K562 (cell line): Measurements from ENCODE around the gene TLX2. TPM values are rescaled to one million over a fixed set of nuclear protein-coding genes. Genes with fewer than 3 reads are reported as not detected.

Experiments
- ATAC-seq: fragments of 200-7000 bp; cut with Tn5 transposase; 3 replicates; pipeline ENCODE4 v1.9.1; 2020; ENCODE audit warnings: moderate library complexity
- BruUV-seq: library from RNA; stranded (reverse); fragments of 400-500 nt; replicated peaks from 2 replicates; lab custom pipeline; 2021; lab: Mats Ljungman, UMichigan
- CTCF ChIA-PET: fragments of 300-600 bp; formaldehyde crosslinking; extraction: SDS; loops from one replicate; lab custom pipeline; 2021; ENCODE audit warnings: low intra/inter-chr PET ratio; lab: Yijun Ruan, JAX
- POLR2A ChIA-PET: fragments of 300-600, 350-650 bp; sonication (Branson Sonifier 250); formaldehyde crosslinking; extraction: SDS; loops from one replicate; lab custom pipeline; 2021; ENCODE audit warnings: antibody characterized with exemption, inconsistent platforms; lab: Yijun Ruan, JAX
- DNase-seq, 4 experiments: peaks; one replicate each; pipeline versions ENCODE4 v3.0.0 to v3.0.0-alpha.2; 2011 to 2018; ENCODE audit warnings: low spot score in 3 of 4, mixed read lengths in 3 of 4; ENCODE audit errors: extremely low read depth in 1 of 4
- FAIRE-seq: peaks from 2 replicates; lab custom pipeline; 2011; peaks lifted over from hg19 to GRCh38; lab: Jason Lieb, UNC
- H2AFZ ChIP-seq: 2 replicates; pipeline ENCODE4 v1.6.0; 2011; ENCODE audit warnings: low read depth, low read length, control low read depth, inconsistent platforms
- H3K27ac ChIP-seq: fragments of 200-600 bp; 3 replicates; pipeline ENCODE4 v1.8.0; 2011; ENCODE audit warnings: low read depth, mild to moderate bottlenecking, control low read depth, inconsistent platforms, low read length, moderate library complexity, mixed read lengths; ENCODE audit errors: extremely low read depth
- H3K27me3 ChIP-seq, 2 experiments: fragments of 300-600 bp in 1 of 2; 2 replicates in 1 of 2; 3 replicates in 1 of 2; pipeline versions ENCODE4 v1.6.0 to v1.8.0; 2011; ENCODE audit warnings: inconsistent platforms in 2 of 2, low read length in 2 of 2, mild to moderate bottlenecking in 1 of 2, mixed read lengths in 1 of 2, moderate library complexity in 1 of 2; ENCODE audit not compliant: control insufficient read depth in 2 of 2, insufficient read depth in 2 of 2
- H3K36me3 ChIP-seq: fragments of 300-600 bp; 3 replicates; pipeline ENCODE4 v1.8.0; 2011; ENCODE audit warnings: mild to moderate bottlenecking, low read length, inconsistent platforms; ENCODE audit not compliant: control insufficient read depth, insufficient read depth
- H3K4me1 ChIP-seq, 2 experiments: fragments of 200-600 bp in 1 of 2; replicated peaks in 1 of 2; 2 replicates in 1 of 2; 3 replicates in 1 of 2; pipeline versions ENCODE4 v1.5.1 to v1.8.0; 2011; ENCODE audit warnings: inconsistent platforms in 2 of 2, low read length in 2 of 2, mild to moderate bottlenecking in 1 of 2, mixed read lengths in 1 of 2, moderate library complexity in 1 of 2; ENCODE audit not compliant: control insufficient read depth in 2 of 2, insufficient read depth in 2 of 2
- H3K4me2 ChIP-seq: 2 replicates; pipeline ENCODE4 v1.6.1; 2011; ENCODE audit warnings: low read length, control low read depth, inconsistent platforms, mixed read lengths; ENCODE audit not compliant: insufficient read depth
- H3K4me3 ChIP-seq: fragments of 200-600 bp; sonication (generic), shearing (Covaris generic); 2 replicates; pipeline ENCODE4 v1.5.1; 2016; ENCODE audit warnings: control low read depth, inconsistent platforms
- H3K79me2 ChIP-seq: fragments of 200-600 bp; 3 replicates; pipeline ENCODE4 v1.8.0; 2011; ENCODE audit warnings: low read length, inconsistent platforms; ENCODE audit not compliant: control insufficient read depth, insufficient read depth
- H3K9ac ChIP-seq, 2 experiments: 2 replicates each; pipeline versions ENCODE4 v1.6.0 to v1.6.1; 2011; ENCODE audit warnings: low read depth in 2 of 2, low read length in 2 of 2, control low read depth in 1 of 2, inconsistent platforms in 1 of 2, mild to moderate bottlenecking in 1 of 2, mixed read lengths in 1 of 2; ENCODE audit not compliant: insufficient read depth in 1 of 2
- H3K9me1 ChIP-seq: one replicate; pipeline ENCODE4 v1.6.0; 2011; ENCODE audit warnings: inconsistent platforms, mild to moderate bottlenecking, low read length, moderate library complexity; ENCODE audit not compliant: control insufficient read depth, insufficient read depth
- H3K9me3 ChIP-seq: replicated peaks from 2 replicates; pipeline ENCODE4 v1.5.1; 2011; ENCODE audit warnings: low read depth, low read length, inconsistent platforms; ENCODE audit not compliant: control insufficient read depth, insufficient read depth
- H4K20me1 ChIP-seq: replicated peaks from 2 replicates; pipeline ENCODE4 v1.6.1; 2011; ENCODE audit warnings: low read length, inconsistent platforms, mixed read lengths; ENCODE audit not compliant: control insufficient read depth, insufficient read depth
- ATF2 ChIP-seq: sonication (generic); formaldehyde crosslinking; IDR thresholded peaks from 2 replicates; pipeline ENCODE4 v1.8.1; 2022; ENCODE audit warnings: missing genetic modification reagents
- CHD1 ChIP-seq: fragments of 200-600 bp; sonication (generic); IDR thresholded peaks from one replicate; pipeline ENCODE4 v1.6.1; 2012; ENCODE audit warnings: mild to moderate bottlenecking, moderate library complexity, low read length, inconsistent platforms
- KAT7 ChIP-seq: sonication (generic); formaldehyde crosslinking; IDR thresholded peaks from 2 replicates; pipeline ENCODE4 v1.8.0; 2022; ENCODE audit warnings: missing genetic modification reagents, mild to moderate bottlenecking, borderline replicate concordance
- TAF7 ChIP-seq: fragments of 450-650 bp; IDR thresholded peaks from 2 replicates; pipeline ENCODE4 v1.6.1; 2016; ENCODE audit warnings: missing genetic modification characterization, missing compliant biosample characterization
- ZMIZ1 ChIP-seq, 2 experiments: fragments of 150-350 bp in 1 of 2; IDR thresholded peaks; 2 replicates each; pipeline ENCODE4 v1.6.1; 2012 to 2016; ENCODE audit warnings: low read depth in 2 of 2, low read length in 2 of 2, mild to moderate bottlenecking in 1 of 2, moderate library complexity in 1 of 2
- ZNF239 ChIP-seq: fragments of 250-450 bp; sonication (Bioruptor Pico); IDR thresholded peaks from 2 replicates; pipeline ENCODE4 v1.4.0; 2020; ENCODE audit warnings: mild to moderate bottlenecking
- ZNF639 ChIP-seq, 2 experiments: fragments of 200-800 bp in 1 of 2; sonication (Bioruptor generic) in 1 of 2; sonication (generic) in 1 of 2; formaldehyde crosslinking in 1 of 2; IDR thresholded peaks in 1 of 2; conservative IDR thresholded peaks in 1 of 2; 2 replicates each; pipeline versions ENCODE4 v1.5.0 to v1.6.1; 2016 to 2020; ENCODE audit warnings: missing compliant biosample characterization in 1 of 2, missing genetic modification characterization in 1 of 2, missing genetic modification reagents in 1 of 2
- WGBS: fragments of 100-300 bp; shearing (Covaris generic); methylation state at CpG from one replicate; pipeline ENCODE4 v1.1.6; 2016; ENCODE audit warnings: low coverage, mixed read lengths; ENCODE audit not compliant: insufficient coverage; ENCODE audit errors: missing lambda C conversion rate; 5-methylcytosine and 5-hydroxymethylcytosine counted together
- in situ Hi-C: fragments of 300-500 bp; cut with MboI; formaldehyde crosslinking; loops from 4 replicates; pipeline ENCODE4 v1.15.0; 2018; ENCODE audit warnings: inconsistent platforms, mixed read lengths
- intact Hi-C: fragments of 100-400 bp; cut with micrococcal nuclease; formaldehyde crosslinking; loops from 2 replicates; pipeline ENCODE4 v1.14.2; 2022
- polyA plus RNA-seq, 8 experiments: library from polyadenylated mRNA; depleted of rRNA in 4 of 8; stranded (reverse) in 5 of 8; unstranded in 3 of 8; fragments of >200 nt; fragmentation: Nextera tagmentation in 2 of 8; fragmentation: Illumina TruSeq in 1 of 8; extraction: Ambion mirVana in 2 of 8; extraction: Trizol in 1 of 8; gene quantifications; 2 replicates each; pipeline versions ENCODE4 v1.2.1 to v1.2.3, GENCODE V29; 2011 to 2014; ENCODE audit warnings: inconsistent platforms in 1 of 8, missing spikeins in 1 of 8
- total RNA-seq, 7 experiments: library from RNA; depleted of rRNA in 6 of 7; stranded (reverse); fragments of >200 nt in 6 of 7; fragmentation: Illumina TruSeq in 2 of 7; extraction: Trizol in 2 of 7; gene quantifications; 2 replicates each; pipeline versions ENCODE4 v1.2.1 to v1.2.3, GENCODE V29; 2011 to 2021; ENCODE audit warnings: low replicate concordance in 1 of 7

Gene TLX2
- total and polyA plus RNA-seq, 9 of the 15 experiments (the other 6 are each of a cell fraction or from before 2014, with no cell fraction given), result not detected

GRCh38 chr2:74566076-74566753, 52.0 kb downstream of the TLX2 start:
- H3K4me1 ChIP-seq, result peaks cover 0 to 9% of the 10 kb centered on the region in 2 experiments; a peak in 2 of 5 replicates
- H3K4me2 ChIP-seq, result no peak overlapping the region
- CTCF ChIA-PET, result no interaction called here
- DNase-seq (no peak), FAIRE-seq (no peak), ATAC-seq (no peak)
- H4K20me1 ChIP-seq, result no peaks in the 10 kb centered on the region
- no peaks in the 10 kb centered on the region for H3K36me3 ChIP-seq
- no peak overlapping the region for H2AFZ ChIP-seq
- no peak overlapping the region for H3K4me3 ChIP-seq
- no TSS peak for BruUV-seq
- peaks cover 0 to 8% of the 10 kb centered on the region in 2 experiments; a peak in 2 of 5 replicates for H3K27me3 ChIP-seq
- H3K27ac ChIP-seq, result no peak overlapping the region
- POLR2A ChIA-PET, result interaction anchor here (0.8 to 1.1 kb wide), 2 partner anchors 13 to 19 kb away, joined by 3 read pairs; no protein-coding TSS in a partner anchor
- TF ChIP-seq KAT7 (CRISPR knock-in tag) (no peak), TAF7 (tag) (no peak), ZMIZ1 (IDR thresholded peaks at IDR 0.05; ENCODE audit: low read depth in 2 of 2, low read length in 2 of 2) (no peak), ATF2 (CRISPR knock-in tag) (no peak), CHD1 (no peak), ZNF239 (CRISPR knock-in tag) (no peak), ZNF639 (CRISPR knock-in tag; conservative IDR thresholded peaks at IDR 0.05 in 1 of 2, IDR thresholded peaks at IDR 0.05 in 1 of 2) (no peak)
- H3K9ac ChIP-seq, result no peak overlapping the region
- 27% methylated on average over 7 of the region's 7 CpGs for WGBS
- no peaks in the 10 kb centered on the region for H3K9me3 ChIP-seq
- H3K9me1 ChIP-seq, result no peaks in the 10 kb centered on the region
- H3K79me2 ChIP-seq, result no peaks in the 10 kb centered on the region
- intact Hi-C loops, result no loop called here
- in situ Hi-C loops, result no loop called here
